Measurements from ENCODE around the gene NMNAT3.

GRCh38 chr3:139620438-139620837 lies 57.3 kb downstream of the NMNAT3 start:
- no peak for TF ChIP-seq POLR2A (IDR thresholded peaks at IDR 0.05)
- no peak for TF ChIP-seq CTCF (IDR thresholded peaks at IDR 0.05)

All from thyroid gland (tissue), 4 donors.